ENCODE measurements around the gene UCMA.

DNA sequence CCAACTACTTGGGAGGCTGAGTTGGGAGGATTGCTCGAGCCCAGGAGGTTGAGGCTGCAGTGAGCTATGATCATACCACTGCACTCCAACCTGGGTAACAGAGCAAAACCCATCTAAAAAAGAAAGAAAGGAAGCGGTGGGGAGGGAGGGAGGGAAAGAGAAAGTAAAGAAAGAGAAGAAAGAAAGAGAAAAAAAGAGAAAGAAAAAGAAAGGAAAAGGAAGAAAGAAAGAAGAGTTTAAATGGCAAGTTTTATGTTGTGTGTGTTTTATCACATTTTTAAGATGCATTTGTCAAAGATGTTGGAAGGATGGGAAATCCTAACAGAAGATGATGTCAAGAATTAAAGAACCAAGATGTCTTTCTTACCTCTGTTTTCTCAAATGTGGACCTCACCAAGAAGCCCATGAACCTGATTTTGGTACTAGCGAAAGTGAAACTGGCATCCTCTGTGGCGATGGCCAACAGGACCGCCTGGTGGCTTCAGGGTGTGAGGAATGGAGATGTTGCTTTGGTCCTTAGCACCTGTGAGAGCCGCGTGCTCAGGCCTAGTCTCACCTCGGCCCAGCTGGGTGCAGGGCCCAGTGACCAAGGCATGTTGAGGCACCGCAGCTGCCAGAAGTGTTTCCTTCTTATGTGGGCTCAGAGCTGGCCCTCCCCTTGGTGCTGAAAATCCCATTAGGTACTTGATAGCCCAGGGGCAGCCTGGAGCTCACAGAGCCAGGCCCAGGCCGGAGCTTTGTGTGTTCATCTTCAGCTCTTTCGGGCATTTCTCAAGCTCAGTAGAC, 9.8 kb downstream of the UCMA start:
- TF ChIP-seq POLR2A (IDR thresholded peaks at IDR 0.05; ENCODE audit: low read depth), result no peak
- TF ChIP-seq, protein P1, sequence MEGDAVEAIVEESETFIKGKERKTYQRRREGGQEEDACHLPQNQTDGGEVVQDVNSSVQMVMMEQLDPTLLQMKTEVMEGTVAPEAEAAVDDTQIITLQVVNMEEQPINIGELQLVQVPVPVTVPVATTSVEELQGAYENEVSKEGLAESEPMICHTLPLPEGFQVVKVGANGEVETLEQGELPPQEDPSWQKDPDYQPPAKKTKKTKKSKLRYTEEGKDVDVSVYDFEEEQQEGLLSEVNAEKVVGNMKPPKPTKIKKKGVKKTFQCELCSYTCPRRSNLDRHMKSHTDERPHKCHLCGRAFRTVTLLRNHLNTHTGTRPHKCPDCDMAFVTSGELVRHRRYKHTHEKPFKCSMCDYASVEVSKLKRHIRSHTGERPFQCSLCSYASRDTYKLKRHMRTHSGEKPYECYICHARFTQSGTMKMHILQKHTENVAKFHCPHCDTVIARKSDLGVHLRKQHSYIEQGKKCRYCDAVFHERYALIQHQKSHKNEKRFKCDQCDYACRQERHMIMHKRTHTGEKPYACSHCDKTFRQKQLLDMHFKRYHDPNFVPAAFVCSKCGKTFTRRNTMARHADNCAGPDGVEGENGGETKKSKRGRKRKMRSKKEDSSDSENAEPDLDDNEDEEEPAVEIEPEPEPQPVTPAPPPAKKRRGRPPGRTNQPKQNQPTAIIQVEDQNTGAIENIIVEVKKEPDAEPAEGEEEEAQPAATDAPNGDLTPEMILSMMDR (IDR thresholded peaks at IDR 0.05), result no peak

Measured in esophagus muscularis mucosa (tissue), 3 donors.